Stomach (tissue), 4 donors: Measurements from ENCODE around the gene CSTF2.

ENCODE experiments used
- EP300 ChIP-seq: sonication (generic); formaldehyde crosslinking; IDR thresholded peaks from one replicate; pipeline ENCODE4 v1.6.1; 2017; ENCODE audit warnings: antibody characterized with exemption
- POLR2A ChIP-seq, 4 donors: fragments of 450-650 bp; IDR thresholded peaks; one replicate each; pipeline ENCODE4 v1.6.1; 2016; ENCODE audit warnings: antibody characterized with exemption in 4 of 4, control low read depth in 2 of 4, mild to moderate bottlenecking in 1 of 4, moderate library complexity in 1 of 4
- POLR2AphosphoS5 ChIP-seq, 3 donors: sonication (generic); formaldehyde crosslinking; IDR thresholded peaks; one replicate each; pipeline ENCODE4 v1.6.1; 2016; ENCODE audit warnings: antibody characterized with exemption in 3 of 3
- TF ChIP-seq, protein P1 (sequence below), 7 experiments: fragments of 450-650 bp in 4 of 7; fragments of 200-600 bp in 3 of 7; sonication (generic) in 3 of 7; IDR thresholded peaks; one replicate each; pipeline ENCODE4 v1.5.1; 2016 to 2019; ENCODE audit warnings: antibody characterized with exemption in 7 of 7, control low read depth in 2 of 7, mild to moderate bottlenecking in 1 of 7

GRCh38 chrX:100880368-100880767 lies 60.2 kb downstream of the CSTF2 start:
- TF ChIP-seq, protein P1, sequence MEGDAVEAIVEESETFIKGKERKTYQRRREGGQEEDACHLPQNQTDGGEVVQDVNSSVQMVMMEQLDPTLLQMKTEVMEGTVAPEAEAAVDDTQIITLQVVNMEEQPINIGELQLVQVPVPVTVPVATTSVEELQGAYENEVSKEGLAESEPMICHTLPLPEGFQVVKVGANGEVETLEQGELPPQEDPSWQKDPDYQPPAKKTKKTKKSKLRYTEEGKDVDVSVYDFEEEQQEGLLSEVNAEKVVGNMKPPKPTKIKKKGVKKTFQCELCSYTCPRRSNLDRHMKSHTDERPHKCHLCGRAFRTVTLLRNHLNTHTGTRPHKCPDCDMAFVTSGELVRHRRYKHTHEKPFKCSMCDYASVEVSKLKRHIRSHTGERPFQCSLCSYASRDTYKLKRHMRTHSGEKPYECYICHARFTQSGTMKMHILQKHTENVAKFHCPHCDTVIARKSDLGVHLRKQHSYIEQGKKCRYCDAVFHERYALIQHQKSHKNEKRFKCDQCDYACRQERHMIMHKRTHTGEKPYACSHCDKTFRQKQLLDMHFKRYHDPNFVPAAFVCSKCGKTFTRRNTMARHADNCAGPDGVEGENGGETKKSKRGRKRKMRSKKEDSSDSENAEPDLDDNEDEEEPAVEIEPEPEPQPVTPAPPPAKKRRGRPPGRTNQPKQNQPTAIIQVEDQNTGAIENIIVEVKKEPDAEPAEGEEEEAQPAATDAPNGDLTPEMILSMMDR (IDR thresholded peaks at IDR 0.05) = no peak
- no peak for TF ChIP-seq POLR2A (IDR thresholded peaks at IDR 0.05)
- no peak for TF ChIP-seq POLR2AphosphoS5 (IDR thresholded peaks at IDR 0.05)
- no peak for TF ChIP-seq EP300
